RPMI8226 (cell line): ENCODE results near the gene NME7.
"Not testable (repeated sequence)": the region's sequence is repeated elsewhere in the genome, so short reads cannot be mapped to it uniquely, and the experiment has no call there.

Source experiments
- DNase-seq: peaks from one replicate; pipeline ENCODE4 v3.0.0-alpha.2; 2015

The NME7 gene

GRCh38 chr1:169148472-169149252 is 218.9 kb downstream of the NME7 start:
- no peak for DNase-seq

GRCh38 chr1:169146576-169147214 is 220.9 kb downstream of the NME7 start:
- no peak for DNase-seq

- DNase-seq: no peak
These were observed 222.5 kb downstream of the NME7 start for GRCh38 chr1:169144941-169145626.

GRCh38 chr1:169143984-169144383 is 223.6 kb downstream of the NME7 start:
- no peak for DNase-seq

GRCh38 chr1:169143346-169143745 is 224.3 kb downstream of the NME7 start:
- no peak for DNase-seq

- no peak for DNase-seq
These were observed 225.5 kb downstream of the NME7 start for GRCh38 chr1:169142129-169142528.

GRCh38 chr1:169141356-169141755 is 226.2 kb downstream of the NME7 start:
- no peak for DNase-seq

GRCh38 chr1:169138866-169139670 is 228.5 kb downstream of the NME7 start:
- DNase-seq: no peak

- no peak for DNase-seq
These were observed 230.2 kb downstream of the NME7 start for GRCh38 chr1:169137357-169137756.

- DNase-seq: no peak
These were observed 233.6 kb downstream of the NME7 start for GRCh38 chr1:169133801-169134502.

GRCh38 chr1:169133228-169133576 is 234.4 kb downstream of the NME7 start:
- DNase-seq: no peak

GRCh38 chr1:169132512-169133227 is 234.9 kb downstream of the NME7 start:
- no peak for DNase-seq

GRCh38 chr1:169130683-169131082 is 236.9 kb downstream of the NME7 start:
- DNase-seq: no peak

- DNase-seq: no peak
These were observed 238.3 kb downstream of the NME7 start for GRCh38 chr1:169129109-169129784.

- DNase-seq: no peak
These were observed 239.0 kb downstream of the NME7 start for GRCh38 chr1:169128562-169128961.

GRCh38 chr1:169127305-169127704 is 240.3 kb downstream of the NME7 start:
- DNase-seq: no peak

- DNase-seq: no peak
These were observed 241.3 kb downstream of the NME7 start for GRCh38 chr1:169126335-169126734.

GRCh38 chr1:169125597-169125996 is 242.0 kb downstream of the NME7 start:
- DNase-seq: not testable (repeated sequence)

GRCh38 chr1:169124459-169124858 is 243.1 kb downstream of the NME7 start:
- DNase-seq: no peak

- DNase-seq: no peak
These were observed 244.6 kb downstream of the NME7 start for GRCh38 chr1:169122976-169123375.
